Calu3 (cell line): ENCODE measurements around the gene ARHGEF28. TPM values are rescaled to one million over a fixed set of nuclear protein-coding genes. Genes with fewer than 3 reads are reported as not detected.
A peak's percentile ranks its signal among the peaks of the same experiment; 100 is the strongest.

Source experiments
- BruUV-seq: library from RNA; stranded (reverse); fragments of 400-500 nt; replicated peaks from 2 replicates; lab custom pipeline; 2021; lab: Mats Ljungman, UMichigan
- CTCF ChIA-PET: fragments of 300-600 bp; sonication (Branson Sonifier 250); formaldehyde crosslinking; loops from one replicate; lab custom pipeline; 2022; ENCODE audit warnings: antibody characterized with exemption; lab: Charles Lee
- DNase-seq: peaks from one replicate; pipeline ENCODE4 v3.0.0; 2022
- H3K27ac Mint-ChIP-seq: one replicate; pipeline ENCODE4 v1.8.0; 2022; ENCODE audit warnings: mixed read lengths; ENCODE audit not compliant: unreplicated experiment
- H3K27me3 Mint-ChIP-seq: one replicate; pipeline ENCODE4 v1.8.0; 2022; ENCODE audit warnings: mixed read lengths; ENCODE audit not compliant: unreplicated experiment
- H3K36me3 Mint-ChIP-seq: one replicate; pipeline ENCODE4 v1.8.0; 2022; ENCODE audit warnings: mild to moderate bottlenecking, moderate library complexity, mixed read lengths; ENCODE audit not compliant: insufficient read depth, unreplicated experiment
- H3K4me1 Mint-ChIP-seq: one replicate; pipeline ENCODE4 v1.8.0; 2022; ENCODE audit warnings: mild to moderate bottlenecking, low read depth, mixed read lengths; ENCODE audit not compliant: unreplicated experiment
- H3K4me3 Mint-ChIP-seq: one replicate; pipeline ENCODE4 v1.8.0; 2022; ENCODE audit warnings: mild to moderate bottlenecking, low read depth, moderate library complexity, mixed read lengths; ENCODE audit not compliant: unreplicated experiment
- H3K9me3 Mint-ChIP-seq: one replicate; pipeline ENCODE4 v1.8.0; 2022; ENCODE audit warnings: low read depth, mixed read lengths; ENCODE audit not compliant: unreplicated experiment
- CTCF ChIP-seq: fragments of 200-600 bp; IDR thresholded peaks from one replicate; pipeline ENCODE4 v1.8.0; 2022; ENCODE audit warnings: antibody characterized with exemption; ENCODE audit not compliant: unreplicated experiment
- intact Hi-C: fragments of 100-400 bp; cut with micrococcal nuclease; formaldehyde crosslinking; loops from one replicate; pipeline ENCODE4 v1.10.0; 2022; ENCODE audit not compliant: unreplicated experiment
- total RNA-seq: library from RNA; stranded (reverse); gene quantifications from 2 replicates; pipeline ENCODE4 v1.2.3, GENCODE V29; 2022

ARHGEF28 gene
- total RNA-seq, 1 experiment from 2014 or later, result 92.0 TPM

GRCh38 chr5:73812962-73813588, 187.1 kb downstream of the ARHGEF28 start:
- Mint-ChIP-seq H3K4me1 (peaks cover 53% of the 10 kb centered on the region), H3K27me3 (no peaks in the 10 kb centered on the region), H3K9me3 (no peaks in the 10 kb centered on the region), H3K27ac (peak overlapping the region; percentile 86), H3K4me3 (peak overlapping the region; percentile 81), H3K36me3 (peaks cover 54% of the 10 kb centered on the region)
- peak; percentile 76 for DNase-seq
- no peak for TF ChIP-seq CTCF
- BruUV-seq, result TSS peak; percentile 34
- intact Hi-C loops, result loop anchor here (1.0 to 2.0 kb wide), 2 partner anchors 10 to 16 kb away; no protein-coding TSS in a partner anchor
- CTCF ChIA-PET, result interaction anchor here (0.5 to 2.8 kb wide), 9 partner anchors 10 to 1022 kb away, joined by 3 to 33 read pairs (median 7); no protein-coding TSS in a partner anchor

DNA sequence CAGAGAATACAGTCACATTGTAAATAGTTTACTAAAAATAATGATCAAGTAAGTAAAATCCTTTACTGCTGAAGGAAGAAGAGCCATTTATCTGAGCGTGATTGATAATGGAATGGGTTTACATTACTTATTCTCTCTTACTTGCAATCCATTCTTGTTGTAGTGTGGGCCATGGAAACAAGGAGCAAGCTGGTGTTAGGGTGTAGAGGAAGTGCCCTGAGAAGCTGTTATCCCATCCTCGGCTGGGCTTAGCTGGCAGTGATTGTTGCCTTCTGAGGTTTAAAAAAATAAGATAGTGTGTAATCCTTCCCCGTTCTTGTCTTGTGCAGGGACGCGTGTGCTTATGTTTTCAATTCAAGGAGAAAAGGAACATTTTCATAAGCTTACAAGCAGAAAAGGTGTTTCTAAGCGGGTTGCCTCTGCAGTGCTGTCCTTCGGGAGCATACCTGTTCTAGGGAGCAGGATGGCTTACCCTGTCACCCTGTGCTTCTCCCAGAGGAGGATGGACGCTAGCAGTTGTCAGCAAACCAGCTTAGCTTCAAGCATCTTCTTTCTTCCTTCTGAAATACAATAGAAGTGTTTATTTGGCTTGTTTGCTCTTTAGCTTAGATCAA, 188.3 kb downstream of the ARHGEF28 start:
- TF ChIP-seq CTCF, result no peak
- no peaks in the 10 kb centered on the region for H3K27me3 Mint-ChIP-seq
- H3K9me3 Mint-ChIP-seq, result no peaks in the 10 kb centered on the region
- BruUV-seq, result no TSS peak
- H3K4me1 Mint-ChIP-seq, result peaks cover 59% of the 10 kb centered on the region
- no peak for DNase-seq
- intact Hi-C loops, result loop anchor here (2.0 kb wide), 1 partner anchor 34 kb away; no protein-coding TSS in a partner anchor
- H3K36me3 Mint-ChIP-seq, result peaks cover 65% of the 10 kb centered on the region
- H3K27ac Mint-ChIP-seq, result peak overlapping the region; percentile 86
- CTCF ChIA-PET, result interaction anchor here (1.2 to 2.8 kb wide), 3 partner anchors 8 to 217 kb away, joined by 3 to 33 read pairs (median 4); no protein-coding TSS in a partner anchor
- peak overlapping the region; percentile 81 for H3K4me3 Mint-ChIP-seq

GRCh38 chr5:73815631-73816030, 189.6 kb downstream of the ARHGEF28 start:
- TF ChIP-seq CTCF, result no peak
- Mint-ChIP-seq H3K27me3 (no peaks in the 10 kb centered on the region), H3K4me3 (peak overlapping the region; percentile 81), H3K4me1 (peaks cover 72% of the 10 kb centered on the region), H3K36me3 (peaks cover 78% of the 10 kb centered on the region), H3K9me3 (no peaks in the 10 kb centered on the region), H3K27ac (no peak overlapping the region)
- no peak for DNase-seq
- no TSS peak for BruUV-seq
- intact Hi-C loops, result loop anchor here (2.0 kb wide), 1 partner anchor 33 kb away; no protein-coding TSS in a partner anchor
- CTCF ChIA-PET, result interaction anchor here (0.8 to 1.3 kb wide), 3 partner anchors 23 to 218 kb away, joined by 3 read pairs; no protein-coding TSS in a partner anchor

DNA sequence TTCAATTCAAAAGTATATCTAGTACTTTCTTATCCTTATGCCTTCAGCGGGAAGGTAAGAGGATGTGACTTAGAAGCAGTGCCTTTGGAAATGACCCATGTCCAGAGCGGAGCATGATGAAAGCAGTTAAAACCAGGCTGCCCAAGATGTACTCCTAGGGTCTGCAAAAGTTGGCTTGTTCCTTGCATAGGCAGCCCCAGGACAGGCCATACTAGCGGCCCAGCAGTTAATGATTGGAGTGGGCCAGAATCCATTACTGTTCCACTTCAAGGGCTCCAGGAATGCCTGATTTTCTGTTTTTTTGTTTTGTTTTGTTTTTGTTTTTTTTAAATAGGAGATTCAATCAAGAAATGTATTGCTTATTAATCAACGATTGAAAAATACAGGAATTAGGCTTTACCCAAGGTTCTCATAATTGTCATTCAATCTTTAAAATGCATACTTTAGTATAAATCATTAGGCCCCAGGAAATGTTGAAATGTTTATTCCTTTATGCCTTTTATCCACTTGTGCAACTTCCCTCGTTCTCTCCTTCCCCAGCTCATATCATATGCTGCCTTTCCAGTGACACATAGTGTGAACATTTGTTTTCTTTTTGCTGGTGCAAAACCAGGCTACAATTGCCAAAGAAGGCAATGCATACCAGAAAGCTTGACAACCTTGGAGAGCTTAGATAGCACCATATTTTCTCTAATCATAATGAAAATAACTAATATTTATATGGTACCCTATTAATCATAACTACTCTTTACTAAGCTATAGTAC, 190.8 kb downstream of the ARHGEF28 start:
- no peak for DNase-seq

More for the DNA sequence above, 190.8 kb downstream of the ARHGEF28 start:
- no TSS peak for BruUV-seq
- CTCF ChIA-PET, result interaction anchor here (1.0 kb wide), 1 partner anchor 10 kb away, joined by 3 read pairs; no protein-coding TSS in a partner anchor
- Mint-ChIP-seq H3K4me3 (peak overlapping the region; percentile 81), H3K36me3 (peaks cover 90% of the 10 kb centered on the region), H3K4me1 (peaks cover 83% of the 10 kb centered on the region), H3K9me3 (no peaks in the 10 kb centered on the region), H3K27me3 (no peaks in the 10 kb centered on the region), H3K27ac (no peak overlapping the region)
- intact Hi-C loops, result no loop called here
- TF ChIP-seq CTCF, result no peak
